BE2C (cell line): Measurements from ENCODE around the gene MTNR1B.

Source experiments
- DNase-seq: peaks from one replicate; pipeline ENCODE4 v3.0.0-alpha.2; 2020
- H3K27me3 ChIP-seq: fragments of 250-450 bp; sonication (Bioruptor Pico); 2 replicates; pipeline ENCODE4 v1.5.1; 2020; ENCODE audit warnings: mild to moderate bottlenecking
- H3K36me3 ChIP-seq: fragments of 250-450 bp; sonication (Bioruptor Pico); 2 replicates; pipeline ENCODE4 v1.5.1; 2020; ENCODE audit warnings: mild to moderate bottlenecking
- H3K4me1 ChIP-seq: fragments of 250-450 bp; sonication (Bioruptor Pico); 2 replicates; pipeline ENCODE4 v1.5.1; 2020
- H3K4me3 ChIP-seq: 2 replicates; pipeline ENCODE4 v1.5.1; 2011; ENCODE audit warnings: low read depth, low read length
- H3K9me3 ChIP-seq: fragments of 250-450 bp; sonication (Bioruptor Pico); 2 replicates; pipeline ENCODE4 v1.5.1; 2020
- CTCF ChIP-seq: IDR thresholded peaks from 2 replicates; pipeline ENCODE4 v1.5.1; 2012; ENCODE audit warnings: mild to moderate bottlenecking, low read depth, low read length

The MTNR1B gene

GRCh38 chr11:93001806-93002205, 32.4 kb downstream of the MTNR1B start:
- H3K36me3 ChIP-seq: no peaks in the 10 kb centered on the region
- H3K4me3 ChIP-seq: no peak overlapping the region
- no peaks in the 10 kb centered on the region for H3K9me3 ChIP-seq
- DNase-seq: no peak
- H3K4me1 ChIP-seq: peaks cover 4% of the 10 kb centered on the region
- TF ChIP-seq CTCF: no peak
- no peaks in the 10 kb centered on the region for H3K27me3 ChIP-seq

- peaks cover 4% of the 10 kb centered on the region for H3K4me1 ChIP-seq
- H3K36me3 ChIP-seq: no peaks in the 10 kb centered on the region
- no peaks in the 10 kb centered on the region for H3K9me3 ChIP-seq
- H3K27me3 ChIP-seq: no peaks in the 10 kb centered on the region
- H3K4me3 ChIP-seq: no peak overlapping the region
- TF ChIP-seq CTCF: no peak
- DNase-seq: no peak
Observed at GRCh38 chr11:93002380-93002779, 32.9 kb downstream of the MTNR1B start.

- DNase-seq: no peak
- TF ChIP-seq CTCF: no peak
- peaks cover 4% of the 10 kb centered on the region for H3K4me1 ChIP-seq
- H3K9me3 ChIP-seq: no peaks in the 10 kb centered on the region
- no peaks in the 10 kb centered on the region for H3K36me3 ChIP-seq
- no peaks in the 10 kb centered on the region for H3K27me3 ChIP-seq
- H3K4me3 ChIP-seq: no peak overlapping the region
Observed at GRCh38 chr11:93005239-93005638, 35.8 kb downstream of the MTNR1B start.

GRCh38 chr11:93013646-93014045, 44.2 kb downstream of the MTNR1B start:
- no peak for TF ChIP-seq CTCF
- H3K27me3 ChIP-seq: no peaks in the 10 kb centered on the region
- H3K9me3 ChIP-seq: no peaks in the 10 kb centered on the region
- no peaks in the 10 kb centered on the region for H3K36me3 ChIP-seq
- no peak overlapping the region for H3K4me3 ChIP-seq
- DNase-seq: no peak
- H3K4me1 ChIP-seq: no peaks in the 10 kb centered on the region; the same call in 1 of the 2 replicates

GRCh38 chr11:93016595-93016994, 47.1 kb downstream of the MTNR1B start:
- no peak overlapping the region for H3K4me3 ChIP-seq
- no peak for DNase-seq
- no peak for TF ChIP-seq CTCF
- no peaks in the 10 kb centered on the region for H3K9me3 ChIP-seq
- no peaks in the 10 kb centered on the region for H3K27me3 ChIP-seq
- H3K36me3 ChIP-seq: no peaks in the 10 kb centered on the region
- peaks cover 8% of the 10 kb centered on the region for H3K4me1 ChIP-seq

GRCh38 chr11:93017821-93018690, 48.6 kb downstream of the MTNR1B start:
- H3K36me3 ChIP-seq: no peaks in the 10 kb centered on the region
- peak; percentile 25; the same call in 1 of the 2 replicates for TF ChIP-seq CTCF
- H3K4me1 ChIP-seq: peaks cover 8% of the 10 kb centered on the region
- peak; percentile 46 for DNase-seq
- H3K27me3 ChIP-seq: no peaks in the 10 kb centered on the region
- H3K4me3 ChIP-seq: no peak overlapping the region
- H3K9me3 ChIP-seq: no peaks in the 10 kb centered on the region
